ENCODE results near the gene TRIM8.

The TRIM8 gene

DNA sequence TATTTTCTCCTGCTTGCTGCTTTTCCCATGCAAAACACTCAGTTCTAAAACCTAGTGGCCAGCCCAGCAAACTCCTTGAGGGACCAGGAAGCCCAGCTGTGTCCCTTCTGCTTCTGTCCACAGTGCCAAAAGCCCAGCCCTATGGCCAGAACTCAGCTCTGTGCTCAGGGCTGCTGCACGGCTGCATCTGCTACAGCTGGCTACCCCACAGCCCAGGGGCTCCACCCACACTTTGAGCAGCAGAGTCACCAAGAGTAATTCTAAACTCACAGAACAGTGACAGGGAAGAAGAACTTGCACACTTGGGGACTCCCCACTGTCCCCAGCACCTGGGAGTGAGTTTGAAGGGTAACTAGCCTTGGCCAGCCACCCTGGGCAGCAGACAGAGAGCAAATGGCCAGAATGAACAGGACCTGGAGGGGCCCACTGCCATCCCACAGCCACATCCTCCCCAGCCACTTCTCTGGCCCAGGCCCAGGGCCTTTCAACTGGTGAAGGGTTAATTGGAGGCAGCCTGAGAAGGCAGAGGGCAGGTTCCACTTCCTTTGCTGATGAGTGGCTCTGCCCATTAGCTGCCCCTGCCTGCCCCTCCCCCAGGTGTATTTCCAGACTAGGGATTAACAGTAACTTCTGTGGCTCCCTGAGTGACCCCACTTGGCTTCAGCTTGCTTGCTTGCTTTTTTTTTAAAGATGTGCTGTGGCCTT, 28.1 kb upstream of the TRIM8 start:
- DNase-seq (ENCODE audit: low read depth): no peak

DNA sequence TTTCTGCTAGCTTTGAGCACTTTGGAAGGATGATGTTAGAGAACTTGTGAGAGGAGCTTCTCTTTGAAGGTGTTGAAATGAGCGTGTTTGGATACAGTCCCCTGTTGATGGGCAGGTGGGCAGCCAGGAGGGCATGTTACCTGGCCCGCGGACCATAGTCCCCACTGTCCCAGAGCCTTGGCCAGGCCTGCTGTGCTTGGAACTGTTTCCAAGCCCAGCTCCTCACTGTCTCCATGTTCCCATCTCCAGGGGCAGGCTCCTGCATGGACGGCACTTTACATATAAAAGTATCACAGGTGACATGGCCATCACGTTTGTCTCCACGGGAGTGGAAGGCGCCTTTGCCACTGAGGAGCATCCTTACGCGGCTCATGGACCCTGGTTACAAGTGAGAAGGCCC, 27.2 kb upstream of the TRIM8 start:
- DNase-seq (ENCODE audit: low read depth): no peak

GRCh38 chr10:102617816-102618215, 26.5 kb upstream of the TRIM8 start:
- DNase-seq (ENCODE audit: low read depth): no peak

GRCh38 chr10:102619281-102619981, 24.8 kb upstream of the TRIM8 start:
- no peak for DNase-seq (ENCODE audit: low read depth)

GRCh38 chr10:102620138-102620590, 24.1 kb upstream of the TRIM8 start:
- no peak for DNase-seq (ENCODE audit: low read depth)

DNA sequence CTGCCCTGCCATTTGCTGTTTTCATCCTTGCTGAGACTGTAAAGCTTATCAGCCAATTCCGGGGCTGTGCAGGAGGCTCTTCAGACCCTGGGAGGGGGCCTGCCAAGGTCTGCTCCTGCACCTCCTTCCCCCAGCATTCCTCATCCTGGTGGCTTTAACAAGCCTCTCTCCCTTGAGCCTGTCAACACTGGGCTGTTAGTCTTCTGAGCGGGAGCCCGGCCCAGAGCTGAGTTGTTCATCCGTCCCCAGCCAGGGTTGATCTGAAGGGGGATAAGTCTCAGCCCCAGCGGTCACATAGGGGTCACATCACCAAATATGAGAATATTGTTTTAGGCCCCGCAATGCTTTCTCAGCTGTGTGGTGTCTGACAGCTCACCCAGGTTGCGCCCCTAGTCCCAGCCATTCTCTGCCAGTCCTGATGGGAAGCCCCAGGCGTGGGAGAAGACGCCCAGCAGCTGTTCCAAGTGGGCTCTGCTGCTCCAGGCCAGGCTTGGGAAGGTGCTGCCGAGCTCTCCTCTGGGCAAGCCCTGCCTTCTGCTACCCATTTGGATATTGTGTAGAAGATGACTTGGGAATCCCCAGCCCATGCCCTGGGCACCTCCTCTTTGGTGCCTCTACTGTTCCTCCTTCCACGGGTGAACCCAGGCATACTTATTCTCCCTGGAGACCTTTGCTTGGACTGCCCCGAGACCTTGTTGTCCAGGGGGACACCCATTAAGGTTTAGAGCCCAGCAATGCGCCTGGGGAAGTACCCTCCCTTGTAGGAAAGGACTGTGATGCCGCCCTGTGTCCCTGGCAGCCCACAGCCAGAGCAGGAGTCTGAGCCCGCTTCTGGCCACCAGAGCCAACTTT, 23.5 kb upstream of the TRIM8 start:
- no peak for DNase-seq (ENCODE audit: low read depth)

DNA sequence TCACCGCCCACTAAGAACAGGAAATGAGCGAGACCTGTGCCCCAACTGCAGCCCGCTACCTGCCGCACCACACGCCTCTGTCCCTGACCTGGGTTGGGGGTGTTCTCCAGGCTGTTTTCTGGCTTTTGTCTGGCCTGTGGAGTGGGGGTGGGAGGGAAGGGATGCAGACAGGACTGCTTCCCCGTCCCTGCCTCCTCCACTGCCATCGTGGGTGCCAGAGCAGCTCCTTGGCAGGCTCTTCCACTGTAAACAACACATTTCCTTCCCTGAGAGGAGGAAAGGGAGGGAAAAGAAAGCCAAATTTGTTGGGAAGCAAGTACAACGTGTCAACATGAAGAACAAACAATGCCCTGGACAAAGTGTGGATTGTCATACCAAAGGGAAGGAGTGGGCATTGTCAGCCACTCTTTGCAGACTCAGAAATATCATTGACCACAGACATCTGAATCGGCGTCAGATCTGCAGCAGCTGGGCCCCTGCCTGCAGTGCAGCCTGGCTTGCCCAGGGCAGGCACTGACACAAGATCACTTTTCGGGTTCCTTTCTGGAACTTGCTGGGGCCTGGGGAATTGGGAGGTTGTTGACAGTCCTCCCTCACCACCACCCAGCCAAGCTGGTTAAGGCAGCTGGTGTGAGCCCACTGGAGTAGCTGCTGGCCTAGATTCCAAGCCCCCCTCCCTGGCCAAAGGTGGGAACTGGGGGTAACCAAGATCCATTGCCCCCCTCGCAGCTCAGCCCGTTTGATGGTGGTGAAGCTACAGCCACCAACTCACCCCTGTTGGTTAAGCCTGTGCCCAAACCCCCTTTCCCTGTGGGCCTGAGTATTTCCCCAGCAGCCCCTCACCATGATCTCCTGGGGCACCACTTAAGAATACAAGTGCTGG, 22.6 kb upstream of the TRIM8 start:
- DNase-seq (ENCODE audit: low read depth): no peak

DNA sequence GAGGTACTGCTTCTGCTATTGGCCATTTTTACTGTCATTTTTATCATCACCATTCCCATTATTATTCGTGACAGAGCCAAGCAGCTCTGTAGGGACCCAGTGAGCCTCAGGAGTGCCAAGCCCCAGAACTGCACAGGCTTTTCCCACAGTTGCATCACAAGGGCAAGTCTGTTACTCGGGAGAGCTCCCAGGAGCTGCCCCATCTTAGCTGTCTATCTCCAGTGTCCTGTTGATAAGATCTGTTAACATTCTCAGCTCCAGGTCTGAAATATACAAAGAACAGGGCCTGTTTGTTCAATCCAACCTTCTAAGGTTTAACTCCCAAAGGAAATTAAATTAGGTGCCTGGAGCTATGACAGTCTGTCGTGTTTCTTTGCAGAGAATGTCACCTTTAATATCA, 20.2 kb upstream of the TRIM8 start:
- no peak for DNase-seq (ENCODE audit: low read depth)

DNA sequence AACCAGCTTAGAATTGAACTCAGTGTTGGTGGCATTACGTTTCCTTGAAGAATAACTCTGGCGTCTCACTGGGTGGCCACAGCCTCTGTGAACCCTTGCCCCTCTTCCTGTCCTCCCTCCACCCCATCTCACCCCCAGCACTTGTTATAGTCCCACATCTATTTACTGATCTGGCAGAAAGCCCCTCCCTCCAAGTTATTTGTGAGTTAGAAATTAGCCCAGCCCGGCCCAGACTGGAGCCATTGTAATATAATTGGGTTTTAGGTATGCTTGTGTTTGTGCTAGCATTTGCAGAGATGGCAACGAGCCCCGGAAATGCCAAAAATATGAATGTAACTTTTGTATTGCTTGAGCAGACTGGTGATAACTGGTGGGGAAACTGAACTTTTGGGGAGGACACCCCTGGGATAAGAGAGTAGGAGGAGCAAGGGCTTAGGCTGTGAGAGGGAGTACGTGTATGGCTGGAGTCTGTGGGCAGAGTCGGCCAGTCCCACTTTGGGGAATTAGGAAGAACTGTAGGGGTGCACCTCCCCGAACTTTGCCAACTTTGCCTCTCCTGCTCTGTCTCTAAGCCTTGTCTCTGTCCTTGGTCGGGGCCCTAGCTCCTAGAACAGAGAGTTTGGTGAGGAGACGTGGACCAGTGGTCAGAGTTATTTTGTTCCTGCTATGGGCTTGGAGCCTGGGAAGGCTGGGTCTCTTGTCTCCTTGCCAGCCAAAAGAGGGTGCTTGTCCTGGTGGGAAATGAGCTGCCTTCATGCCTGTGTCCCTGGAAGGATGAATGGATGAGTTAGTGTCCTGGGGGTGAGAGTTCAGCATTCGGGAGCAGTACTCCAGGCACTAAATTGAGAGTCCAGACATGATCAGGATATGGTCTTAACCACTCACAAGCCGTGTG, 19.3 kb upstream of the TRIM8 start:
- DNase-seq (ENCODE audit: low read depth): no peak

DNA sequence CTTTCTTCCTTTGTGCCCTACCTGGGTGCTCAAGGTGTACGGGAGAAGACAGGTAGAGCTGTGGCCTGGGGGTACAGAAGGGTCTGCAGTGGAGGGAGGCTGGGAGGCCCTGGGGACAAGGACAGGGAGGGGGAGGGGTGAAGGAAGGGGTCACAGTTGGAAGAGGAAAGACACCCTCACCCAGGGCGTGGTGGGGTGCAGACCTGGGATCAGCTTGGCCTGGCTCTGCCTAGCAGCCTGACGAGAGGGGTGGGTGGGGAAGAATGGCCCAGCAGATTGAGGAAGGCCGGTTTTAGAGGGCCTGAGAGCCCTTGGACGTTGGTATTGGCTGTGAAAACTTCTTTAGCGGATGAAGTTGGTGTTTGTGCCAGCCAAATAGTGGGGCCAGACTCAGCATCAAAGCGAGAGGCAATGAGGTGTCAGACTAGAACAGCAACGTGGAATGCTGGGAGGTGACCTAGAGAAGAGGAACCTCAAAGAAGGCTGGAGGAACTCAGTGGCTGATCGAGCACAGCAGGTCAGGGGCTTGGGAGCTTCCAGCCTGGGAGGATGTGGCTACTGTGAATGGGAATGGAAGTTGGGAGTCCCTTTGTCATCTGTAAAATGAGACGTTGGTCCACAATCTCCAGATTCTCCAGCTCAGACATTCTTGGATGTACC, 18.1 kb upstream of the TRIM8 start:
- DNase-seq (ENCODE audit: low read depth): no peak

DNA sequence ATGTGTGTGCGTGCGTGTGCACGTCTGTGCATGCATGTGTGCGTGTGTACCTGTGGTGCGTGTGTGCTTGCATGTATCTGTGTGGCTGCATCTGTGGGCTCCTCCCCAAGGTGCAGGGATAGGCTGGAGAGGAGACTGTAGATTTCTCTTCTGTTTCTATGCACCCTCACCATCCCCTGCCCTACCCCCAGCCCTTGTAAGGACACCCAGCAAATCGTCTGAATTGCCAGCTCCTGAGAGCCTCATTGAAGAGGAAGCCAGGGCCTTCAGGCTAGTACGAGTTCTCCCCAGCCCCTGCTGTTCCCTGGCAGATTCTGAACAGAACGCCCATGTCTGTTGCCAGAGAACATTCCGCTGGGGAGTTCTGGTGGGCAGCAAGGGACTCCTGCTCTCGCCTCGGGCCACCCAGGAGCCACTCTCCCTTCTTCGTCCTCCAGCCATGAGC, 17.0 kb upstream of the TRIM8 start:
- DNase-seq (ENCODE audit: low read depth): no peak

GRCh38 chr10:102627736-102628293, 16.5 kb upstream of the TRIM8 start:
- no peak for DNase-seq (ENCODE audit: low read depth)

DNA sequence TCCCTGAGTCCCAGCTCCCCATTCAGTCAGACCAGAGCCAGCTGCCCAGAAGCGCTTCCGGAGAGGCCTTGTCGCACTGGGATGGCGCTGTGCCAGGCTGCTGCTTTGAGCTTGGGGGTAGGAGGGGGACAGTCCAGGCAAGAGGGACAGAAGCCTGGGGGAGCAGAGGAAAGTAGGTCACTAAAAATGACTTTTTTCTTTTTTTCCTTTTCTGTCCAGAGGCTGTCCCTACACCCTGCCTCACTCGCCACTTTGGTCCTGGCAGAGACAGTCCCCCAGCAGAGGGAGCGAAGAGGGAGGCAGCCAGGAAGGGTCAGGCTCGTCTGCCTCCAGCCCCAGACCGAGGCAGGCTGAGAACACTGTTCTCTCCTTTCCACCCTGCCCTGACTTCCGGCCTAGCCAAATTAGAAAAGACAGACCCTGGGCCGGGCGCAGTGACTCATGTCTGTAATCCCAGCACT, 15.8 kb upstream of the TRIM8 start:
- DNase-seq (ENCODE audit: low read depth): no peak

DNA sequence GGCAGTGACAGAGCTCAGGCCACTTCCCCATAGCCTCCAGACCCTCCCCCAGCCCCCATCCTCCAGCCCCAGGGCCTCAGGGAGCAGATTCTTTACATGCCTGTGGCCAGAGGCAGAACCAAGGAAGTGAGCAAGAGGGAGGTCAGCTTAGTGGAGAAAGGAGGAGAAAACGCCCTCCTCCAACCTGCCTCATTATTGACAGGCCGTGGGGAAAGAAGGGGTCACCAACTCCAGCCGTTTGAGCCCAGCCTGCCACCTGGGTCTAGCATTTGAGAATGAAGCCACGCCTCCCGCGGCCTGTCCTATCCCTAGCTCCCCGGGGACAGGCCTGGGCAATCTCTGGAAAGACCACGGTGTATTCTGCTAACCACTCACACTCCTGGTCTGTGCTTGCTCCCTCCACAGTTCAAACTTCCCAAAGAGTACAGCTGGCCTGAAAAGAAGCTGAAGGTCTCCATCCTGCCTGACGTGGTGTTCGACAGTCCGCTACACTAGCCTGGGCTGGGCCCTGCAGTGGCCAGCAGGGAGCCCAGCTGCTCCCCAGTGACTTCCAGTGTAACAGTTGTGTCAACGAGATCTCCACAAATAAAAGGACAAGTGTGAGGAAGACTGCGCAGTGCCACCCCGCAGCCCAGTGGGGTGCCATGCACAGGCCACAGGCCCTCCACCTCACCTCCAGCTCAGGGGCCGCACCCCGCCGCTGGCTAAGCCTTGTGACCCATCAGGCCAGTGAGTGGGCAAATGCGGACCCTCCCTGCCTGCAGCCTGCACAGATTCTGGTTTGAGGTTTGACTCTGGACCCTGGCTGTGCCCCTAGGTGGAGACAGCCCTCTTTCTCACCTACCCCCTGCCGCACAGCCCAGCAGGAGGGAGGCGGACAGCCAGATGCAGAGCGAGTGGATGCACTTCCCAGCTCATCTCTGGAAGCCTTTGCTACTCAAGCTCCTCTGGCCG, 14.3 kb upstream of the TRIM8 start:
- DNase-seq (ENCODE audit: low read depth): no peak

GRCh38 chr10:102630663-102631062, 13.6 kb upstream of the TRIM8 start:
- no peak for DNase-seq (ENCODE audit: low read depth)

GRCh38 chr10:102631525-102632393, 12.5 kb upstream of the TRIM8 start:
- DNase-seq (ENCODE audit: low read depth): no peak

DNA sequence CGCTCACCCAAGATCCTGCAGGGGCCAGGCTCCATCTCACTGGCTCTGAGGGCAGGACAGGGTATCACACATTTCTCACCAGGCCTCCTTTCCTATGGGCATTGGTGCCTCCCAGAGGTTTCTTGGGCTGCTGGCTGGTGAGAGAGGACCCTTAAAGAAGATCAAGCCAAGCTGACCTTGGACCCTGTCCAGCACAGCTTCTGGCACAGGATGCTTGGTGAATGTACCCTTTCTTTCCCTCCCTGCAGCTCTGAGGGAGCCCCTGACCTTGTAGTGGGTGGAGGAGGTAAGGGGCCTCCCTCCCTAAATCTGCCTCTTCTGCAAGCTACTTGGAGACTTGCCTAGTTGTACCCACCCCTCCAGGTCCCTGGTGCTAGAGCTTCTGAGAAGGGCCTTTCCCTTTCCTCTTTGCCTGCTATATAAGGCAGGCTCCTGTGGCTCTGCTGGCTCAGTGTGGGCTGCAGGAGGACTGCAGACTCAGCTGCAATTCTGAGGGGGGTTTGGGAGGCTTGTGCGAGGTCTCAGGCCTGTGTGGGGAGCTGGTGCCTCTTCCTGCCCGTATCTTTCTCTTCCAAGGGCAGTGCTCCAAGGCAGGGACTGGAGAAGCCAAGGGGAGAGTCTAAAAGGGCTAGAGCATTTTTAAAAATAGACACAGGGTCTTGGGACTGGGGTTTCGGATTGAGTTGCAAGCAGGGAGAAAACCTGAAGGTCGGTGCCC, 11.7 kb upstream of the TRIM8 start:
- no peak for DNase-seq (ENCODE audit: low read depth)

Measured in stimulated activated CD8-positive, alpha-beta memory T cell treated with anti-CD3 and anti-CD28 coated beads, Interleukin-12 subunit alpha, Interleukin-12 subunit beta, amount 100 ng/mL, for 4 hours (primary cell).